ENCODE data around the gene ZNF136.

The ZNF136 gene

DNA sequence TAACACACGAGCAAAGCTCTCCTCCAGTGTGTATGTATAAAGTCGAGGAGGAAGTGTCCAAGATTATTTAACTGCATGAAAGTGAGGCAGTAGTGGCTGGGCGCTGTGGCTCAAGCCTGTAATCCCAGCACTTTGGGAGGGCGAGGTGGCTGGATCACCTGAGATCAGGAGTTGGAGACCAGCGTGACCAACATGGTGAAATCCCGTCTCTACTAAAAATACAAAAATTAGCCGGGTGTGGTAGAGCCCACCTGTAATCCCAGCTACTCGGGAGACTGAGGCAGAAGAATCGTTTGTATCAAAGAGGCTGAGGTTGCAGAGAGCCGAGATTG is 21.5 kb upstream of the ZNF136 start:
- H3K4me3 ChIP-seq (replicated peaks; ENCODE audit: insufficient read depth, low read length) = no peak overlapping the region
- H3K27me3 ChIP-seq (ENCODE audit: insufficient read depth, poor library complexity, severe bottlenecking) = no peaks in the 10 kb centered on the region
- H3K27ac ChIP-seq (replicated peaks) = no peak overlapping the region
- DNase-seq (ENCODE audit: low read depth in 1 of 2, low spot score in 1 of 2) = no peak
- TF ChIP-seq, protein P1, sequence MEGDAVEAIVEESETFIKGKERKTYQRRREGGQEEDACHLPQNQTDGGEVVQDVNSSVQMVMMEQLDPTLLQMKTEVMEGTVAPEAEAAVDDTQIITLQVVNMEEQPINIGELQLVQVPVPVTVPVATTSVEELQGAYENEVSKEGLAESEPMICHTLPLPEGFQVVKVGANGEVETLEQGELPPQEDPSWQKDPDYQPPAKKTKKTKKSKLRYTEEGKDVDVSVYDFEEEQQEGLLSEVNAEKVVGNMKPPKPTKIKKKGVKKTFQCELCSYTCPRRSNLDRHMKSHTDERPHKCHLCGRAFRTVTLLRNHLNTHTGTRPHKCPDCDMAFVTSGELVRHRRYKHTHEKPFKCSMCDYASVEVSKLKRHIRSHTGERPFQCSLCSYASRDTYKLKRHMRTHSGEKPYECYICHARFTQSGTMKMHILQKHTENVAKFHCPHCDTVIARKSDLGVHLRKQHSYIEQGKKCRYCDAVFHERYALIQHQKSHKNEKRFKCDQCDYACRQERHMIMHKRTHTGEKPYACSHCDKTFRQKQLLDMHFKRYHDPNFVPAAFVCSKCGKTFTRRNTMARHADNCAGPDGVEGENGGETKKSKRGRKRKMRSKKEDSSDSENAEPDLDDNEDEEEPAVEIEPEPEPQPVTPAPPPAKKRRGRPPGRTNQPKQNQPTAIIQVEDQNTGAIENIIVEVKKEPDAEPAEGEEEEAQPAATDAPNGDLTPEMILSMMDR (IDR thresholded peaks at IDR 0.05; ENCODE audit: insufficient read depth, low read length) = no peak
- no peak for TF ChIP-seq SPI1 (IDR thresholded peaks at IDR 0.05; ENCODE audit: borderline replicate concordance, low read depth)
- no peak for TF ChIP-seq GABPA (IDR thresholded peaks at IDR 0.05; ENCODE audit: low read depth)
- TF ChIP-seq REST (IDR thresholded peaks at IDR 0.05; ENCODE audit: insufficient replicate concordance, low read depth) = no peak
- no peak for TF ChIP-seq POLR2AphosphoS5 (IDR thresholded peaks at IDR 0.05; ENCODE audit: low read depth)

GRCh38 chr19:12145348-12145747 is 17.5 kb upstream of the ZNF136 start:
- TF ChIP-seq, protein P1 (IDR thresholded peaks at IDR 0.05; ENCODE audit: insufficient read depth, low read length) = no peak
- TF ChIP-seq SPI1 (IDR thresholded peaks at IDR 0.05; ENCODE audit: borderline replicate concordance, low read depth) (no peak), POLR2AphosphoS5 (IDR thresholded peaks at IDR 0.05; ENCODE audit: low read depth) (no peak), GABPA (IDR thresholded peaks at IDR 0.05; ENCODE audit: low read depth) (no peak), REST (IDR thresholded peaks at IDR 0.05; ENCODE audit: insufficient replicate concordance, low read depth) (no peak)
- no peak for DNase-seq (ENCODE audit: low read depth in 1 of 2, low spot score in 1 of 2)
- H3K4me3 ChIP-seq (replicated peaks; ENCODE audit: insufficient read depth, low read length) = no peak overlapping the region

GRCh38 chr19:12155324-12155860 is 7.5 kb upstream of the ZNF136 start:
- H3K27me3 ChIP-seq (ENCODE audit: insufficient read depth, poor library complexity, severe bottlenecking) = peaks cover 5% of the 10 kb centered on the region
- H3K27ac ChIP-seq (replicated peaks) = no peak overlapping the region
- DNase-seq (ENCODE audit: low read depth in 1 of 2, low spot score in 1 of 2) = no peak
- TF ChIP-seq SPI1 (IDR thresholded peaks at IDR 0.05; ENCODE audit: borderline replicate concordance, low read depth) (no peak), POLR2AphosphoS5 (IDR thresholded peaks at IDR 0.05; ENCODE audit: low read depth) (no peak), GABPA (IDR thresholded peaks at IDR 0.05; ENCODE audit: low read depth) (no peak), REST (IDR thresholded peaks at IDR 0.05; ENCODE audit: insufficient replicate concordance, low read depth) (no peak)
- TF ChIP-seq, protein P1 (IDR thresholded peaks at IDR 0.05; ENCODE audit: insufficient read depth, low read length) = no peak
- no peak overlapping the region for H3K4me3 ChIP-seq (replicated peaks; ENCODE audit: insufficient read depth, low read length)

More at GRCh38 chr19:12145348-12145747, 17.5 kb upstream of the ZNF136 start:
- Histone ChIP-seq H3K27me3 (ENCODE audit: insufficient read depth, poor library complexity, severe bottlenecking) (no peaks in the 10 kb centered on the region), H3K27ac (replicated peaks) (no peak overlapping the region)

Measured in HL-60 (cell line).